Measurements from ENCODE around the gene DUSP19. TPM values are rescaled to one million over a fixed set of nuclear protein-coding genes. Genes with fewer than 3 reads are reported as not detected.

Gene DUSP19
- total and polyA plus RNA-seq, 10 donors = 0.78 to 5.8 (median 3.4) TPM

DNA sequence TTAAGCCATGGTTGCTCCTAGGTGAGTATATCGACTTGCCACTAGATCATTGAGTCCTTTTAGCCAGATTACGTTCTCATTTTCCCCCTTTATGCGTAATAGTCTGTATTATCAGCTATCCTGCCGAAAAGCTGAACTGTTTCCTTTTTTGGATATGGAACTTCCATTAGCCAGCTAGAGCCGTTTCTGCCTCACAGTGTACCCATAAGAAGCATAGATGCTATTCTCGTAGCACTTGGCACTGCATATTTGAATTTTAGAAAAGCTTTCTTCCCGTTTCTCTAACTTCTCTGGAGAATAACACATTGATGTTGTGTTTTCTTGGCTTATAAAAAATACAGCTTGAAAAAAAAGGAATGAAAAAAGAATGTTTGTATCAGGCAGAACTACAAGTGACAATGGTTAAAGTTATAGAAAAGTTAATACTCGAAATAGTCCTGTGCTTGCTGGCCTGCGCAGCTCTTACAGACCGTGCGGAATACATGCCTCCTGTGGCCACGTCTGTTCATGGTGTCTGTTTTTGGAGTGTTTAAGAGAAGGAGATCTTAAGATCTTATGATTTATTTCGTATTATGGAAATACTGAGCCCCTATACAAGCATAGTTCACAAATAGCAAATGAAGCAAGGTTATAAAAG lies 710 bp downstream of the DUSP19 start:
- peak overlapping the region; percentile 32 to 90 (median 82) for H3K27ac ChIP-seq
- 21 to 33% (median 27%) methylated on average over 13 of the region's 13 CpGs for WGBS, 5 donors

GRCh38 chr2:183081911-183082310 lies 3.4 kb downstream of the DUSP19 start:
- DNase-seq = no peak
- intact Hi-C loops (cut with DNase I; ENCODE audit: low total_unique reads) = no loop called here
- no peak overlapping the region for H3K27ac ChIP-seq
- no peak overlapping the region for H3K4me3 ChIP-seq
- TF ChIP-seq, protein P1, sequence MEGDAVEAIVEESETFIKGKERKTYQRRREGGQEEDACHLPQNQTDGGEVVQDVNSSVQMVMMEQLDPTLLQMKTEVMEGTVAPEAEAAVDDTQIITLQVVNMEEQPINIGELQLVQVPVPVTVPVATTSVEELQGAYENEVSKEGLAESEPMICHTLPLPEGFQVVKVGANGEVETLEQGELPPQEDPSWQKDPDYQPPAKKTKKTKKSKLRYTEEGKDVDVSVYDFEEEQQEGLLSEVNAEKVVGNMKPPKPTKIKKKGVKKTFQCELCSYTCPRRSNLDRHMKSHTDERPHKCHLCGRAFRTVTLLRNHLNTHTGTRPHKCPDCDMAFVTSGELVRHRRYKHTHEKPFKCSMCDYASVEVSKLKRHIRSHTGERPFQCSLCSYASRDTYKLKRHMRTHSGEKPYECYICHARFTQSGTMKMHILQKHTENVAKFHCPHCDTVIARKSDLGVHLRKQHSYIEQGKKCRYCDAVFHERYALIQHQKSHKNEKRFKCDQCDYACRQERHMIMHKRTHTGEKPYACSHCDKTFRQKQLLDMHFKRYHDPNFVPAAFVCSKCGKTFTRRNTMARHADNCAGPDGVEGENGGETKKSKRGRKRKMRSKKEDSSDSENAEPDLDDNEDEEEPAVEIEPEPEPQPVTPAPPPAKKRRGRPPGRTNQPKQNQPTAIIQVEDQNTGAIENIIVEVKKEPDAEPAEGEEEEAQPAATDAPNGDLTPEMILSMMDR (IDR thresholded peaks at IDR 0.05 in 8 of 11, conservative IDR thresholded peaks at IDR 0.05 in 3 of 11) = no peak
- TF ChIP-seq POLR2A (IDR thresholded peaks at IDR 0.05) = no peak
- no peak for TF ChIP-seq POLR2AphosphoS5 (IDR thresholded peaks at IDR 0.05)
- no peaks in the 10 kb centered on the region for H3K36me3 ChIP-seq
- no peaks in the 10 kb centered on the region for H3K9me3 ChIP-seq
- peaks cover 0 to 10% (median 0%) of the 10 kb centered on the region in 7 donors for H3K27me3 ChIP-seq (replicated peaks in 1 of 7)
- H3K4me1 ChIP-seq = peaks cover 0 to 24% (median 15%) of the 10 kb centered on the region in 6 donors
- 36 to 67% (median 45%) methylated on average over 1 of the region's 1 CpG for WGBS, 5 donors

More for the DNA sequence above, 710 bp downstream of the DUSP19 start:
- no peak for DNase-seq
- no peaks in the 10 kb centered on the region for H3K9me3 ChIP-seq
- H3K36me3 ChIP-seq = no peaks in the 10 kb centered on the region
- peak overlapping the region; percentile 49 to 81 (median 66) for H3K4me3 ChIP-seq
- peaks cover 0 to 10% (median 0%) of the 10 kb centered on the region in 7 donors for H3K27me3 ChIP-seq (replicated peaks in 1 of 7)
- intact Hi-C loops (cut with DNase I; ENCODE audit: low total_unique reads) = no loop called here
- TF ChIP-seq, protein P1 (IDR thresholded peaks at IDR 0.05 in 8 of 11, conservative IDR thresholded peaks at IDR 0.05 in 3 of 11) = peak in 1 of 11 experiments; percentile 8
- no peak for TF ChIP-seq POLR2A (IDR thresholded peaks at IDR 0.05)
- peaks cover 0 to 24% (median 15%) of the 10 kb centered on the region in 6 donors for H3K4me1 ChIP-seq

DNA sequence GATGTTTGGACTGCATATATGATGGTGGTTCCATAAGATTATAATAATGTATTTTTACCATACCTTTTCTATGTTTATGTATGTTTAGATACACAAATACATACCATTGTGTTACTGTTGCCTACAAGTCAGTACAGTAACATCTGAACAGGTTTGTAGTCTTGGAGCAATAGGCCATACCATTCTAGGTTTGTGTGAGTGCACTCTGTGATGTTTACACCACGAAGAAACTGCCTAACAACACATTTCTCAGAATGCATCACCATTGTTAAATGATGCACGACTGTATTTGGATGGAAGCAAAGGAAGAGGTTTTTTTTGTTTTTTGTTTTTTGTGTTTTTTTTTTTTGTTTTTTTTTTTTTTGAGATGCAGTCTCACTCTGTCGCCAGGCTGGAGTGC lies 9.5 kb downstream of the DUSP19 start:
- DNase-seq = no peak
- Histone ChIP-seq H3K4me3 (no peak overlapping the region), H3K36me3 (no peaks in the 10 kb centered on the region), H3K9me3 (no peaks in the 10 kb centered on the region), H3K27me3 (replicated peaks in 1 of 7) (no peaks in the 10 kb centered on the region), H3K27ac (no peak overlapping the region), H3K4me1 (peaks cover 0 to 4% (median 0%) of the 10 kb centered on the region in 6 donors)
- 75 to 82% (median 79%) methylated on average over 3 of the region's 3 CpGs for WGBS, 5 donors
- intact Hi-C loops (cut with DNase I; ENCODE audit: low total_unique reads) = no loop called here
- TF ChIP-seq, protein P1 (IDR thresholded peaks at IDR 0.05 in 8 of 11, conservative IDR thresholded peaks at IDR 0.05 in 3 of 11) = no peak
- no peak for TF ChIP-seq POLR2AphosphoS5 (IDR thresholded peaks at IDR 0.05)
- TF ChIP-seq POLR2A (IDR thresholded peaks at IDR 0.05) = no peak

DNA sequence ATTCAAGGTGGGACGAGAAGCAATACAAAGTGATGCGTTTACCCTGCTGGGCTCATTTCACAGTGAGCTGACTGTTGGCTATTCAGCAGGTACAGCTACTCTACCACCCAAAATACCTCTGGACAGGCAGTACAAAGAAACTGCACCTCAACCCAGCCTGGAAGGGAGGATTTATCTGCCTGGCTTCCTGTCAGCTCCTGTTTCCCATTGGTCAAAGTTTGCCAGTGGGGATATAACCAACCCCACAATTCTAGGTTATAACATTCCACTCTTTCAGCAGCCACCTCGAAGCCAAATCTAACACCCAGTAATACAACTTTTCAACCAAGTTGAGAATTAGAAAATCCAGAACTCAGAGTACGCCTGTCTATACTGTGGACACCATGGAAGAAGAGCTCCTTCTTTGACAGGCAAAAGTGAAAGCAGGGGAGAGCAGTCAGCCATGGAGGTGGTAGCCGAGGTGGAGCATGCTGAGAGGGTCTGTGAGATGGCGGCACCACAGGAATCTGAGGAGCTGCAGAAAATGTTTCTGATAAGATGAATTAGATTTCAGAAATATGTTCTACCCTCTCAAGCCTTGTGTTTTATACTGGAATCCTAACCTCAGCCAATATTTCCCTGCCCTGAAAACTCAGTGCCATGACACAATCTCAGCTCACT lies 10.8 kb downstream of the DUSP19 start:
- intact Hi-C loops (cut with DNase I; ENCODE audit: low total_unique reads) = no loop called here
- Histone ChIP-seq H3K36me3 (no peaks in the 10 kb centered on the region), H3K27ac (peak overlapping the region in 1 of 8 donors; percentile 8), H3K4me3 (peak overlapping the region in 4 of 8 donors; percentile 0 to 54 (median 14)), H3K9me3 (no peaks in the 10 kb centered on the region), H3K27me3 (replicated peaks in 1 of 7) (no peaks in the 10 kb centered on the region), H3K4me1 (peaks cover 0 to 4% (median 0%) of the 10 kb centered on the region in 6 donors)
- TF ChIP-seq POLR2A (IDR thresholded peaks at IDR 0.05) (no peak), POLR2AphosphoS5 (IDR thresholded peaks at IDR 0.05) (no peak)
- TF ChIP-seq, protein P1 (IDR thresholded peaks at IDR 0.05 in 8 of 11, conservative IDR thresholded peaks at IDR 0.05 in 3 of 11) = no peak
- WGBS, 5 donors = 80 to 91% (median 86%) methylated on average over 6 of the region's 6 CpGs
- no peak for DNase-seq
